PC-9 (cell line): ENCODE data around the gene ANKRD26.

Experiments used
- EZH2 ChIP-seq: fragments of 200-600 bp; sonication (generic); IDR thresholded peaks from 2 replicates; pipeline ENCODE4 v1.8.0; 2017; ENCODE audit warnings: antibody characterized with exemption, low read depth
- TF ChIP-seq, protein P1 (sequence below): fragments of 200-600 bp; sonication (generic); conservative IDR thresholded peaks from 2 replicates; pipeline ENCODE4 v1.6.1; 2017; ENCODE audit warnings: mixed run types, antibody characterized with exemption, mild to moderate bottlenecking, moderate library complexity

DNA sequence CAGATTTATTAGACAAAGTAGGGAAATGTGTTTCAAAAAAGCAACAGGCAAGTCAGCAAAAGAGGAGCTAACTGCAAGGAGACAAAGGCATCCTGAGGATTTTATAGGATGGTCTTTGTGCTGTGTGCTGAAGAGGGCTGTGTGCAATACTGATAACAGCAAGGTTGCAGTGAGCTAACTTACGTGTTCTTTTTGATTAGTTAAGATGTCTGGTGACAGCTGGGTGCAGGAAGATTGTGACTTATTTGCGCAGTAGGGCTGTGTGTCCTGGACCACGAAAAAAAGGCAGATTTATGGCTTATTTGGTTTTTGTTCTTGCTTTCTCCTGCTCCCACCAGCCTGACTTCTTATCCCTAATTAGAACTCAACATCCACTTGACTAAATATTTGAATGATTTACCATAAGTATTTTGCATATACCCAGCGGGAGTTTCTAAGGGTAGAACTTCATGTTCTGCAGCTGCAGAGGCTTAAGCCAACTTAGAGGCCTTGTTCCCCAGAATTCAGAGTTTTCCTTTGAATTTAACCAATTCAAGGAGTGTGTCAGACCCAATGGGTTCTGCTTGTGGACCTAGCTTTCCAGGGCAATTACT is 119.0 kb downstream of the ANKRD26 start:
- no peak for TF ChIP-seq EZH2
- TF ChIP-seq, protein P1, sequence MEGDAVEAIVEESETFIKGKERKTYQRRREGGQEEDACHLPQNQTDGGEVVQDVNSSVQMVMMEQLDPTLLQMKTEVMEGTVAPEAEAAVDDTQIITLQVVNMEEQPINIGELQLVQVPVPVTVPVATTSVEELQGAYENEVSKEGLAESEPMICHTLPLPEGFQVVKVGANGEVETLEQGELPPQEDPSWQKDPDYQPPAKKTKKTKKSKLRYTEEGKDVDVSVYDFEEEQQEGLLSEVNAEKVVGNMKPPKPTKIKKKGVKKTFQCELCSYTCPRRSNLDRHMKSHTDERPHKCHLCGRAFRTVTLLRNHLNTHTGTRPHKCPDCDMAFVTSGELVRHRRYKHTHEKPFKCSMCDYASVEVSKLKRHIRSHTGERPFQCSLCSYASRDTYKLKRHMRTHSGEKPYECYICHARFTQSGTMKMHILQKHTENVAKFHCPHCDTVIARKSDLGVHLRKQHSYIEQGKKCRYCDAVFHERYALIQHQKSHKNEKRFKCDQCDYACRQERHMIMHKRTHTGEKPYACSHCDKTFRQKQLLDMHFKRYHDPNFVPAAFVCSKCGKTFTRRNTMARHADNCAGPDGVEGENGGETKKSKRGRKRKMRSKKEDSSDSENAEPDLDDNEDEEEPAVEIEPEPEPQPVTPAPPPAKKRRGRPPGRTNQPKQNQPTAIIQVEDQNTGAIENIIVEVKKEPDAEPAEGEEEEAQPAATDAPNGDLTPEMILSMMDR, result no peak
